SK-N-MC (cell line): ENCODE results near the gene CBX3.

Experiments
- EZH2 ChIP-seq: fragments of 200-600 bp; sonication (generic); IDR thresholded peaks from one replicate; pipeline ENCODE4 v1.6.1; 2017; ENCODE audit warnings: antibody characterized with exemption
- FOXP2 ChIP-seq: optimal IDR thresholded peaks from 2 replicates; pipeline ENCODE3; 2011; ENCODE audit warnings: mild to moderate bottlenecking, moderate library complexity; ENCODE audit not compliant: insufficient read depth; ENCODE audit errors: extremely low read length, control extremely low read depth
- POLR2AphosphoS5 ChIP-seq: IDR thresholded peaks from 2 replicates; pipeline ENCODE4 v1.6.1; 2012; ENCODE audit warnings: mild to moderate bottlenecking, low read depth, low read length, borderline replicate concordance

DNA sequence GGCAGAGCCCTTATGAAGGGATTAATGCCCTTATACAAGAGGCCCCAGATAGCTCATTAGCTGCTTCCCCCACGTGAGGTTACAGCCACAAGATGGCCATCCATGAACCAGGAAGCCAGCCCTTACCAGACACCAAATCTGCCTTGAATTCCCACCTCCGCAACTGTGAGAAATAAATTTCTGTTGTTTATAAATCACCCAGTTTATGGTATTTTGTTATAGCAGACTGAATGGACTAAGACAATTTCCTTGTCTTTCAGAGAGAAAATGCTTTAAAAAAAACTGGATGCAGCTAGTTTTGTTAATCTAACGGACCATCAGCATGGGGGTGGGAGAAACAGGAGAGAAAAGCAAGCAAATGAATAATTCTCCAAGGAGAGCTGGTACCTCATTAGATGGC lies 36.5 kb downstream of the CBX3 start:
- no peak for TF ChIP-seq EZH2
- TF ChIP-seq POLR2AphosphoS5 = no peak
- no peak for TF ChIP-seq FOXP2
